Stimulated activated CD4-positive, alpha-beta T cell treated with anti-CD3 and anti-CD28 coated beads, TNF-alpha, amount 100 ng/mL, for 1 hour (primary cell): ENCODE measurements around the gene NTF3.
"Not testable (repeated sequence)": the region's sequence is repeated elsewhere in the genome, so short reads cannot be mapped to it uniquely, and the experiment has no call there.

Experiments used
- DNase-seq, 3 donors: peaks; one replicate each; pipeline ENCODE4 v3.0.0-alpha.2; 2020; ENCODE audit warnings: low read depth in 3 of 3, low spot score in 1 of 3

The NTF3 gene

DNA sequence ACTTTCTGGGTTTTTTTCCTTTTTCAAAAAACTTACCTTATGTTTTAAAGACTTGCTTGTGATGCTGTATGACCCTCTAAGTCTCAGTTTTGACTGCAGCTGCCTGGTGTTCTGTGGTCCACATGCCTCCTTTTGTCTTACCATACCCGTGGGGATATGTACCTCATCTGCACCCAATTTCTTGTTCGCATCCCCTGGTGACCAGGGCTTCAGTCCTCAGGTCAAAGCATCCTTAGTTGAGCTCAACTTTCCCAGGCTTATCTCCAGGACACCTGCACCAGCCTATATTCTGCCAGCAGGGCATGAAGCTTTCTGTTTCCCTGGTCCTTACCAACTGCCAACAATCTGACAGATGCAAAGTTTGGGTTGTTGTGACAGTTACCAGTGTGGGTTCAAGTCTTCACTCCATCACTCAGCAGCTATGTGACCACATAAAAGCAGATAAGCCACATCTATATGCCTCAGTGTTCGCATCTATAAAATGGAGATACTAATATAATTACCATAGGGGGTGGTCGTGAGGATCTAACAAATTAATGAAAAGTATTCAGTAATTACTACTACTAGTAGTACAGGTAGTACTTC, 94.0 kb downstream of the NTF3 start:
- no peak for DNase-seq

DNA sequence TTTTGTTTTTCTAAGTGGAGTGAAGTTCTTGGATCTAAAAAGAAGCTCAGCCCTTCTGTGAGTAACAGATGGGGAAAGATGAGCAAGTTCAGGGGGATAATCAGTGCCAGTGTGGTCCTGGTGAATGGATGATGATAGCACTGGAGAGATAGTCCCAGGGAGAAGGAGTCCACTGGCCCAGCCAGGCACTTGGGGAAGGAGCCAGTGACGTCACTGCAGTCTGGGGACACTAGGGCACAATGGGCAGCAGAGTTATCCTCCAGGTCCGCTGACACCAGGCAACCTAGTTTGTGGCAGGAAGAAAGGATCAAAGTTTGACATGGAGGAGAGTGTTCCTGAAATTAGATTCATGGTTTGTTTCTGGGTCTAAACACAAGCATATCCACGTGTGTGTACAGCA, 101.5 kb downstream of the NTF3 start:
- DNase-seq = no peak

DNA sequence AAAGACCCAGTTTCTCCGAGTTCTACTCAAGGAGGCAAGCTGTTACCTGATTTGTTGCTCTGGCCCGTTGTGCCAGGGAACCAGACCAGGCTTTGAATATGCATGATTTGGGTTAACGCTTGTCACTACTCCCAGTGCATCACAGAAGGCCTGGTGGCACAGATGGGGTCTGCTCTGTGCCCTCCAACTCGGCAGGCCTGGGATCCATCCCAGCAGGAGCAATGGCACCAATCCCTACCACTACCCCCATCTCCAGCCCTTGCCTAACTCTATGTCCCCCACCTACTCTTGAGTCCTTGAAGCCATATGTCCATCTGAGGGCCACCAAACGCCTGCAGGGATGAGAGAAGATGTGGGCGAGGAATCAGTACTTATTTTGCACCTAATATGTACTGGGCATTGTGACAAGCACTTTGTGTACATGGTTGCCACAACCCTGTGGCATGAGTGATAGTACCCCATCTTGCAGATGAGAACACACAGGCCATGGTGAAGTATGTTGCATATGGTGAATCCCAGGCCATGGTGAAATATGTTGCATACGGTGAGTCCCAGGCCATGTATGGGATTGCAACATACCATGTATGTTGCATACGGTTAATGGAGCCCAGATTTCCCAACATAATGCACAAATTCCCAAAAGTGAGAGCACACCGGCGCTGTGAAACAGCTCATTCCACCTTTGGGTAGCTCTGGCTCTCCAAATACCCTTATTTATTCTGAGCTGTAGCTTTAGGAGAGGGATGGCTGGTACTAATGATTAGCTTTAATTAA, 102.7 kb downstream of the NTF3 start:
- DNase-seq = no peak

DNA sequence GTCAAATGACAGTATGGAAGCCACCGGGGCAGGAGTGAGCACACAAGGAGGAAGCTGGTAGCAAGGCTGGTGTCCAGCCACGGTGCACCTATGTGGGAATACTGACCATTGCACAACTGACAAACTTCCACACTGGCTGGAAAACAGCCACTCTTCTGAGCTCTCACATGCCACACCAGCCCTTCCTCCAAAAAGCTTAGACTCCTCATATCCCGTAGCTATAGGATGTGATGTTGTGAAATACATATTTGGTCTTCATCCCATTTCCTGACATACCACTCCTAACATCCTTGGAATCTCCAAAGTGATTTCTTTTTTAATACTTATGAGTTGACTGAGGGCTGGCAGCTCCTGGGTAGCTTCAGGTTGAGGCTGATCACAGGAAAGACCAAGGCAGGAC, 103.6 kb downstream of the NTF3 start:
- no peak for DNase-seq

DNA sequence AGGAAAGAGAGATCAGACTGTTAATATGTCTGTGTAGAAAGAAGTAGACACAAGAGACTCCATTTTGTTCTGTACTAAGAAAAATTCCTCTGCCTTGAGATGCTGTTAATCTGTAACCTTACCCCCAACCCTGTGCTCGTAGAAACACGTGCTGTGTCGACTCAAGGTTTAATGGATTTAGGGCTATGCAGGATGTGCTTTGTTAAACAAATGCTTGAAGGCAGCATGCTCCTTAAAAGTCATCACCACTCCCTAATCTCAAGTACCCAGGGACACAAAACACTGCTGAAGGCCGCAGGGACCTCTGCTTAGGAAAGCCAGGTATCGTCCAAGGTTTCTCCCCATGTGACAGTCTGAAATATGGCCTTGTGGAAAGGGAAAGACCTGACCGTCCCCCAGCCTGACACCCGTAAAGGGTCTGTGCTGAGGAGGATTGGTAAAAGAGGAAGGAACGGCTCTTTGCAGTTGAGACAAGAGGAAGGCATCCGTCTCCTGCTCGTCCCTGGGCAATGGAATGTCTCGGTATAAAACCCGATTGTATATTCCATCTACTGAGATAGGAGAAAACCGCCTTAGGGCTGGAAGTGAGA, 105.2 kb downstream of the NTF3 start:
- DNase-seq = not testable (repeated sequence)

DNA sequence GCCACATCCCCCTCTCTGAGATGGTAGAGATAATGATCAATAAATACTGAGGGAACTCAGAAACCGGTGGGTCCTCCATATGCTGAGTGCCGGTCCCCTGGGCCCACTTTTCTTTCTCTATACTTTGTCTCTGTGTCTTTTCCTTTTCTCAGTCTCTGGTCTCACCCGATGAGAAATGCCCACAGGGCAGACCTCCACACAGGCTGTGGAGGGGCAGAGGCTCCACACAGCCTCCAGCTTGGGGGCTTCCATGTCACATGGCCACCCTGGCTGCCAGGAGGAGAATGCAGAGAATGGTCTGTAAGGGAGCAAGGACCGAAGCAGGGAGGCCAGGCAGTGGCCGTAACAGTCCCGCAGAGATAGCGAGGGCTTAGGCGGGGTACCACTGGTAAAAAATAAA, 105.9 kb downstream of the NTF3 start:
- no peak for DNase-seq
